ENCODE results near the gene ARHGAP25.

- TF ChIP-seq POLR2A (IDR thresholded peaks at IDR 0.05; ENCODE audit: low read length): no peak
- TF ChIP-seq GATA1 (IDR thresholded peaks at IDR 0.05; ENCODE audit: low read depth, low read length): no peak
Observed at GRCh38 chr2:68857202-68857845, 122.7 kb downstream of the ARHGAP25 start.

Data from erythroblast (primary cell).